ENCODE results near the gene SPRYD4.

DNA sequence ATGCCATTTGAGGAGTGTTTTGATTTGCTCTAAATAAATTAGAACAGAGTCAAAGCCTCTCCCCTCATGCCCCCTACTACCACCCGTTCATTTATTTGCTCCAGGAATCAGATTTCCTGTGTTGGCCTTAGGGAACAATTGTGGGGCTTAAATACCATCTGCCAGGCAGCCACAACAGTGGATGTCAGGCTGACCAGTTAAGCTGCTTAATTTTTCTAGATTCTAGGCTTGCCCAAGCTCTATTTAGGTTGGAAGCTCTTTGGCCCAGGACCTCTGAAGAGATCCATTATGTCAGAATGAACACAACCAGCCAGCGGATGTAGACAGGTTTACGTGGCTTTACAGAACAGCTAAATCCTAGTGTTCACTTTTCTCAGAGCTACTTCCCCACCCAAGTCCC is 18.1 kb upstream of the SPRYD4 start:
- TF ChIP-seq, protein P1, sequence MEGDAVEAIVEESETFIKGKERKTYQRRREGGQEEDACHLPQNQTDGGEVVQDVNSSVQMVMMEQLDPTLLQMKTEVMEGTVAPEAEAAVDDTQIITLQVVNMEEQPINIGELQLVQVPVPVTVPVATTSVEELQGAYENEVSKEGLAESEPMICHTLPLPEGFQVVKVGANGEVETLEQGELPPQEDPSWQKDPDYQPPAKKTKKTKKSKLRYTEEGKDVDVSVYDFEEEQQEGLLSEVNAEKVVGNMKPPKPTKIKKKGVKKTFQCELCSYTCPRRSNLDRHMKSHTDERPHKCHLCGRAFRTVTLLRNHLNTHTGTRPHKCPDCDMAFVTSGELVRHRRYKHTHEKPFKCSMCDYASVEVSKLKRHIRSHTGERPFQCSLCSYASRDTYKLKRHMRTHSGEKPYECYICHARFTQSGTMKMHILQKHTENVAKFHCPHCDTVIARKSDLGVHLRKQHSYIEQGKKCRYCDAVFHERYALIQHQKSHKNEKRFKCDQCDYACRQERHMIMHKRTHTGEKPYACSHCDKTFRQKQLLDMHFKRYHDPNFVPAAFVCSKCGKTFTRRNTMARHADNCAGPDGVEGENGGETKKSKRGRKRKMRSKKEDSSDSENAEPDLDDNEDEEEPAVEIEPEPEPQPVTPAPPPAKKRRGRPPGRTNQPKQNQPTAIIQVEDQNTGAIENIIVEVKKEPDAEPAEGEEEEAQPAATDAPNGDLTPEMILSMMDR (conservative IDR thresholded peaks at IDR 0.05; ENCODE audit: low read length): no peak
- no peak for TF ChIP-seq EZH2phosphoT487 (IDR thresholded peaks at IDR 0.05; ENCODE audit: borderline replicate concordance)

Measured in Loucy (cell line).